HCT116 (cell line): ENCODE measurements around the gene LIPG. TPM values are rescaled to one million over a fixed set of nuclear protein-coding genes. Genes with fewer than 3 reads are reported as not detected.
A peak's percentile ranks its signal among the peaks of the same experiment; 100 is the strongest.

Experiments used
- ATAC-seq: fragments of 200-7000 bp; cut with Tn5 transposase; 2 replicates; pipeline ENCODE4 v1.9.1; 2020; ENCODE audit warnings: mild to moderate bottlenecking, moderate library complexity
- BruUV-seq: library from RNA; stranded (reverse); fragments of 400-500 nt; replicated peaks from 2 replicates; lab custom pipeline; 2021; lab: Mats Ljungman, UMichigan
- CTCF ChIA-PET: fragments of 300-600 bp; sonication (Branson Sonifier 250); formaldehyde crosslinking; loops from one replicate; lab custom pipeline; 2021; ENCODE audit warnings: antibody characterized with exemption; lab: Charles Lee
- POLR2A ChIA-PET: fragments of 300-600, 350-600 bp; sonication (Branson Sonifier 250); formaldehyde crosslinking; loops from one replicate; lab custom pipeline; 2021; ENCODE audit warnings: antibody characterized with exemption; lab: Charles Lee
- RAD21 ChIA-PET, 2 experiments: fragments of 300-600 bp; sonication (Branson Sonifier 250); formaldehyde crosslinking; loops; one replicate each; lab custom pipeline; 2023; ENCODE audit warnings: low total read pairs in 2 of 2; ENCODE audit not compliant: uncharacterized antibody in 2 of 2, unreplicated experiment in 2 of 2, low non-redundant PET in 1 of 2; lab: Charles Lee
- DNase-seq: peaks from one replicate; pipeline ENCODE4 v3.0.0-alpha.2; 2010; ENCODE audit warnings: low read depth, low spot score
- H2AFZ ChIP-seq: fragments of 200-600 bp; shearing (Covaris generic), sonication (generic); 2 replicates; pipeline ENCODE4 v1.6.1; 2017; ENCODE audit warnings: low read depth, mixed run types, mixed read lengths, antibody characterized with exemption, low read length; ENCODE audit not compliant: poor library complexity, severe bottlenecking
- H3K27ac ChIP-seq: 2 replicates; pipeline ENCODE4 v1.5.1; 2012; ENCODE audit warnings: low read depth, low read length
- H3K27me3 ChIP-seq: fragments of 200-600 bp; sonication (generic); 2 replicates; pipeline ENCODE4 v1.6.1; 2016; ENCODE audit warnings: mixed run types, low read length, mixed read lengths; ENCODE audit not compliant: insufficient read depth
- H3K36me3 ChIP-seq, 2 experiments: fragments of 200-500 bp in 1 of 2; fragments of 200-600 bp in 1 of 2; sonication (Bioruptor generic) in 1 of 2; sonication (generic) in 1 of 2; 2 replicates each; pipeline versions ENCODE4 v1.5.1 to v1.6.1; 2014 to 2016; ENCODE audit warnings: low read length in 2 of 2, inconsistent platforms in 1 of 2, mixed read lengths in 1 of 2, mixed run types in 1 of 2; ENCODE audit not compliant: insufficient read depth in 2 of 2, control insufficient read depth in 1 of 2
- H3K4me1 ChIP-seq, 2 experiments: fragments of 200-600 bp in 1 of 2; sonication (generic) in 1 of 2; 2 replicates each; pipeline versions ENCODE4 v1.5.1 to v1.6.1; 2012 to 2017; ENCODE audit warnings: low read length in 2 of 2, inconsistent platforms in 1 of 2, mild to moderate bottlenecking in 1 of 2, mixed read lengths in 1 of 2, mixed run types in 1 of 2, moderate library complexity in 1 of 2; ENCODE audit not compliant: insufficient read depth in 2 of 2, control insufficient read depth in 1 of 2
- H3K4me2 ChIP-seq: fragments of 200-600 bp; sonication (generic); 2 replicates; pipeline ENCODE4 v1.6.1; 2017; ENCODE audit warnings: mixed run types, low read length, mixed read lengths
- H3K4me3 ChIP-seq, 2 experiments: fragments of 200-600 bp in 1 of 2; sonication (generic) in 1 of 2; replicated peaks in 1 of 2; 2 replicates each; pipeline ENCODE4 v1.5.1; 2011 to 2016; ENCODE audit warnings: low read length in 2 of 2, control low read depth in 1 of 2, low read depth in 1 of 2, mild to moderate bottlenecking in 1 of 2, mixed read lengths in 1 of 2, mixed run types in 1 of 2
- H3K79me2 ChIP-seq: fragments of 200-600 bp; sonication (generic); 2 replicates; pipeline ENCODE4 v1.6.1; 2017; ENCODE audit warnings: mild to moderate bottlenecking, mixed run types, low read length, moderate library complexity, mixed read lengths; ENCODE audit not compliant: insufficient read depth
- H3K9ac ChIP-seq: fragments of 200-600 bp; sonication (generic); 2 replicates; pipeline ENCODE4 v1.6.1; 2016; ENCODE audit warnings: low read length, mixed read lengths
- H3K9me2 ChIP-seq: fragments of 200-600 bp; sonication (generic), shearing (Covaris generic); 2 replicates; pipeline ENCODE4 v1.6.1; 2017; ENCODE audit warnings: mixed run types, mild to moderate bottlenecking, moderate library complexity; ENCODE audit not compliant: insufficient read depth
- H3K9me3 ChIP-seq, 2 experiments: fragments of 200-500 bp in 1 of 2; fragments of 200-600 bp in 1 of 2; sonication (Bioruptor generic) in 1 of 2; sonication (generic) in 1 of 2; 2 replicates each; pipeline ENCODE4 v1.6.1; 2014 to 2017; ENCODE audit warnings: low read length in 2 of 2, mixed read lengths in 2 of 2, inconsistent platforms in 1 of 2, low read depth in 1 of 2, mild to moderate bottlenecking in 1 of 2, mixed run types in 1 of 2, moderate library complexity in 1 of 2; ENCODE audit not compliant: control insufficient read depth in 1 of 2, insufficient read depth in 1 of 2
- H4K20me1 ChIP-seq: fragments of 200-600 bp; sonication (generic), shearing (Covaris generic); 2 replicates; pipeline ENCODE4 v1.6.1; 2017; ENCODE audit warnings: mixed run types, mild to moderate bottlenecking, moderate library complexity; ENCODE audit not compliant: insufficient read depth
- JUND ChIP-seq: IDR thresholded peaks from 2 replicates; pipeline ENCODE4 v1.6.1; 2012
- MAX ChIP-seq: IDR thresholded peaks from 2 replicates; pipeline ENCODE4 v1.6.1; 2012
- REST ChIP-seq: IDR thresholded peaks from 2 replicates; pipeline ENCODE4 v1.6.1; 2012; ENCODE audit warnings: low read depth
- SIN3A ChIP-seq: IDR thresholded peaks from 2 replicates; pipeline ENCODE4 v1.6.1; 2012; ENCODE audit warnings: low read depth
- TCF7L2 ChIP-seq: IDR thresholded peaks from 2 replicates; pipeline ENCODE4 v1.7.0; 2011; ENCODE audit warnings: borderline replicate concordance, inconsistent platforms; ENCODE audit not compliant: insufficient read depth, insufficient read length; ENCODE audit errors: extremely low read depth
- intact Hi-C: fragments of 100-400 bp; cut with micrococcal nuclease; formaldehyde crosslinking; loops from 2 replicates; pipeline ENCODE4 v1.10.0; 2022
- total RNA-seq: library from RNA; stranded (reverse); gene quantifications from one replicate; pipeline ENCODE4 v1.2.1, GENCODE V29; 2021; ENCODE audit not compliant: unreplicated experiment

The LIPG gene
- total RNA-seq, 1 experiment from 2014 or later: 2.6 TPM

- H3K27me3 ChIP-seq: no peaks in the 10 kb centered on the region
- H3K79me2 ChIP-seq: no peaks in the 10 kb centered on the region
- DNase-seq (no peak), ATAC-seq (no peak)
- TF ChIP-seq SIN3A (no peak), REST (no peak), TCF7L2 (no peak), MAX (no peak), JUND (no peak)
- H3K4me1 ChIP-seq: peaks cover 38 to 56% of the 10 kb centered on the region in 2 experiments
- no peaks in the 10 kb centered on the region for H4K20me1 ChIP-seq
- H3K9me2 ChIP-seq: no peaks in the 10 kb centered on the region; the same call in 1 of the 2 replicates
- no peaks in the 10 kb centered on the region for H3K9me3 ChIP-seq
- intact Hi-C loops: no loop called here
- no peaks in the 10 kb centered on the region for H3K36me3 ChIP-seq
- RAD21 ChIA-PET: interaction anchor here in 1 of 2 experiments (0.6 kb wide), 1 partner anchor 1651 kb away, joined by 5 read pairs; the partner anchor contains the start of gene MEX3C
- no TSS peak for BruUV-seq
- H3K4me2 ChIP-seq: peak overlapping the region; percentile 43; the same call in 1 of the 2 replicates
- CTCF ChIA-PET: no interaction called here
- H2AFZ ChIP-seq: peak overlapping the region; percentile 86
- no peak overlapping the region for H3K27ac ChIP-seq
- no peak overlapping the region for H3K4me3 ChIP-seq
- POLR2A ChIA-PET: no interaction called here
- H3K9ac ChIP-seq: no peak overlapping the region
Observed at GRCh38 chr18:49546719-49547273, 15.1 kb upstream of the LIPG start.
